Heart right ventricle (tissue), 16 donors: ENCODE data around the gene GHDC. TPM values are rescaled to one million over a fixed set of nuclear protein-coding genes. Genes with fewer than 3 reads are reported as not detected.

Source experiments
- ATAC-seq, 8 donors: fragments of 200-7000 bp; cut with Tn5 transposase; one replicate each; pipeline ENCODE4 v1.9.1; 2020; ENCODE audit warnings: mild to moderate bottlenecking in 8 of 8, moderate library complexity in 8 of 8, moderate number of reproducible peaks in 1 of 8
- DNase-seq, 2 donors: peaks; one replicate each; pipeline ENCODE4 v3.0.0-alpha.2; 2020
- H3K27ac ChIP-seq, 10 donors: fragments of 200-600 bp; sonication (generic) in 2 of 10; one replicate each; pipeline versions ENCODE4 v1.5.0 to v1.8.0; 2020 to 2022; ENCODE audit warnings: mild to moderate bottlenecking in 3 of 10
- H3K27me3 ChIP-seq, 7 donors: fragments of 200-600 bp; one replicate each; pipeline ENCODE4 v1.8.0; 2021 to 2022; ENCODE audit warnings: mild to moderate bottlenecking in 2 of 7
- H3K36me3 ChIP-seq, 9 donors: fragments of 200-600 bp; sonication (generic) in 1 of 9; one replicate each; pipeline versions ENCODE4 v1.5.0 to v1.8.0; 2020 to 2022; ENCODE audit warnings: mild to moderate bottlenecking in 2 of 9
- H3K4me1 ChIP-seq, 9 donors: fragments of 200-600 bp; sonication (generic) in 1 of 9; one replicate each; pipeline versions ENCODE4 v1.5.0 to v1.8.0; 2020 to 2022; ENCODE audit warnings: mild to moderate bottlenecking in 4 of 9
- H3K4me3 ChIP-seq, 10 donors: fragments of 200-600 bp; sonication (generic) in 2 of 10; one replicate each; pipeline versions ENCODE4 v1.5.0 to v1.8.0; 2020 to 2022; ENCODE audit warnings: mild to moderate bottlenecking in 7 of 10, moderate library complexity in 2 of 10
- H3K9me3 ChIP-seq, 11 donors: fragments of 200-600 bp in 10 of 11; sonication (generic) in 2 of 11; one replicate each; pipeline versions ENCODE4 v1.5.0 to v1.8.0; 2013 to 2022; ENCODE audit warnings: mild to moderate bottlenecking in 2 of 11, control low read depth in 1 of 11, moderate library complexity in 1 of 11
- WGBS, 2 donors: extraction: QIAGEN DNeasy Blood & Tissue Kit; methylation state at CpG; one replicate each; pipeline ENCODE4 v1.1.7; 2013; ENCODE audit warnings: inconsistent platforms in 1 of 2; 5-methylcytosine and 5-hydroxymethylcytosine counted together
- intact Hi-C, 10 donors: fragments of 100-400 bp; cut with DNase I; formaldehyde crosslinking; loops; one replicate each; pipeline versions ENCODE4 v1.11.1 to v1.14.2; 2022
- polyA plus RNA-seq, 2 donors: library from polyadenylated mRNA; stranded (reverse); fragments of 200-250 nt; gene quantifications; one replicate each; pipeline ENCODE4 v1.2.3, GENCODE V29; 2013
- total RNA-seq, 10 donors: library from RNA; stranded (reverse); fragmentation: NEBNext Ultra II Directional in 3 of 10; extraction: Animal tissue kit (Norgen Biotek cat#: 25700) in 3 of 10; gene quantifications; one replicate each; pipeline versions ENCODE4 v1.2.1 to v1.2.4, GENCODE V29; 2021 to 2023
- TF ChIP-seq, protein P1 (sequence below), 9 donors: fragments of 200-600 bp; sonication (generic) in 2 of 9; IDR thresholded peaks; one replicate each; pipeline versions ENCODE4 v1.5.0 to v1.8.0; 2021 to 2022; ENCODE audit warnings: antibody characterized with exemption in 9 of 9, mild to moderate bottlenecking in 5 of 9, moderate library complexity in 1 of 9
- donor health status: Arrhythmogenic right ventricular cardiomyopathy.
- donor health status: ischemic (EF 13 %, LVEDD 7.1; RV severe dilation, severe dysfunction).
- donor health status: healthy with polysubstance abuse.
- donor health status: DM: no; HTN: yes; CAD: no.
- donor health status: DM: no; HTN: no; CAD: no.
- donor health status: ischemic (EF 25% LVEDD 6.9; RV normal size, moderate dysfunction).
- donor health status: ischemic (EF 25% LVEDD 5.7; RV mildly dilated, moderate dysfunction).
- donor health status: healthy.
- donor health status: DM: yes; HTN: yes; CAD: no.
- donor health status: Ischemic cardiomyopathy.
- donor health status: ischemic (EF 35%, LVEDD 5.7; RV mildly dilated, moderate dysfunction).
- donor health status: nonischemic (EF 11% LVEDD 7.7; RV severe dilation, severe dysfunction).
- donor health status: DM: yes; HTN: yes; CAD: no.
- donor health status: PGD.
- donor health status: ischemic (EF 29% LVEDD 5.4; RV normal size, mild dysfunction).
- donor health status: nonischemic (EF 23%, LVEDD 6.1; RV moderate dilation, normal function).

GHDC gene
- total and polyA plus RNA-seq, 12 donors, result 4.6 to 11.5 (median 6.5) TPM

DNA sequence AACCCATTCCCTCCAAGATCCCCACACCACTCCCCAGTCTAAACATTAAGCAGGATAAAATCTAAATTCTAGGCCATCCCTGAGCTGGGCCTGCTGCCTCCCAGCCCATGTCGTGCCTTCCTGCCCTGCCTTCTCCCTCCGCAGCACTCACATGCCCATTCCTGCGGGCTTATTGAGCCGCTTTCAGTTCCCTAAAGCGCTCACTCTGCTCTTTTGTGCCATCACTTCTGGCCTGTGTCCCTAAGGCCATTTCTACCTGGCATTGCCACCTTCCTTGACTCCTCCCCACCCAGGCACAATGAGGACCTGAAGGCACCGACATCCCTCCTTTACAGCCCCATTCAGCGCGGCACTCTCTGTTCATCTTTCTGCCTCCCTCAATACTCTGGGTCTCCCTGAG lies 26.5 kb downstream of the GHDC start:
- DNase-seq (no peak), ATAC-seq (no peak)
- intact Hi-C loops, result no loop called here
- Histone ChIP-seq H3K27me3 (no peaks in the 10 kb centered on the region), H3K36me3 (no peaks in the 10 kb centered on the region), H3K27ac (no peak overlapping the region), H3K9me3 (no peaks in the 10 kb centered on the region), H3K4me3 (no peak overlapping the region), H3K4me1 (no peaks in the 10 kb centered on the region)
- TF ChIP-seq, protein P1, sequence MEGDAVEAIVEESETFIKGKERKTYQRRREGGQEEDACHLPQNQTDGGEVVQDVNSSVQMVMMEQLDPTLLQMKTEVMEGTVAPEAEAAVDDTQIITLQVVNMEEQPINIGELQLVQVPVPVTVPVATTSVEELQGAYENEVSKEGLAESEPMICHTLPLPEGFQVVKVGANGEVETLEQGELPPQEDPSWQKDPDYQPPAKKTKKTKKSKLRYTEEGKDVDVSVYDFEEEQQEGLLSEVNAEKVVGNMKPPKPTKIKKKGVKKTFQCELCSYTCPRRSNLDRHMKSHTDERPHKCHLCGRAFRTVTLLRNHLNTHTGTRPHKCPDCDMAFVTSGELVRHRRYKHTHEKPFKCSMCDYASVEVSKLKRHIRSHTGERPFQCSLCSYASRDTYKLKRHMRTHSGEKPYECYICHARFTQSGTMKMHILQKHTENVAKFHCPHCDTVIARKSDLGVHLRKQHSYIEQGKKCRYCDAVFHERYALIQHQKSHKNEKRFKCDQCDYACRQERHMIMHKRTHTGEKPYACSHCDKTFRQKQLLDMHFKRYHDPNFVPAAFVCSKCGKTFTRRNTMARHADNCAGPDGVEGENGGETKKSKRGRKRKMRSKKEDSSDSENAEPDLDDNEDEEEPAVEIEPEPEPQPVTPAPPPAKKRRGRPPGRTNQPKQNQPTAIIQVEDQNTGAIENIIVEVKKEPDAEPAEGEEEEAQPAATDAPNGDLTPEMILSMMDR (IDR thresholded peaks at IDR 0.05), result no peak
- 90% methylated on average over 8 of the region's 8 CpGs for WGBS, 2 donors

GRCh38 chr17:42166196-42166763 lies 28.0 kb downstream of the GHDC start:
- no peak for ATAC-seq

GRCh38 chr17:42165751-42166150 lies 28.5 kb downstream of the GHDC start:
- Histone ChIP-seq H3K27me3 (no peaks in the 10 kb centered on the region), H3K36me3 (no peaks in the 10 kb centered on the region), H3K27ac (no peak overlapping the region), H3K9me3 (no peaks in the 10 kb centered on the region), H3K4me3 (no peak overlapping the region), H3K4me1 (peaks cover 0 to 12% (median 0%) of the 10 kb centered on the region in 9 donors)
- TF ChIP-seq, protein P1 (IDR thresholded peaks at IDR 0.05), result no peak
- DNase-seq (no peak), ATAC-seq (no peak)
- WGBS, 2 donors, result 86 to 89% methylated on average over 6 of the region's 6 CpGs
- intact Hi-C loops, result no loop called here

More at GRCh38 chr17:42166196-42166763, 28.0 kb downstream of the GHDC start:
- 89 to 91% methylated on average over 19 of the region's 19 CpGs for WGBS, 2 donors
- Histone ChIP-seq H3K27me3 (no peaks in the 10 kb centered on the region), H3K4me1 (peaks cover 0 to 10% (median 0%) of the 10 kb centered on the region in 9 donors), H3K27ac (no peak overlapping the region), H3K36me3 (no peaks in the 10 kb centered on the region), H3K9me3 (no peaks in the 10 kb centered on the region), H3K4me3 (no peak overlapping the region)
- TF ChIP-seq, protein P1 (IDR thresholded peaks at IDR 0.05), result no peak
- intact Hi-C loops, result no loop called here
- DNase-seq, result no peak

DNA sequence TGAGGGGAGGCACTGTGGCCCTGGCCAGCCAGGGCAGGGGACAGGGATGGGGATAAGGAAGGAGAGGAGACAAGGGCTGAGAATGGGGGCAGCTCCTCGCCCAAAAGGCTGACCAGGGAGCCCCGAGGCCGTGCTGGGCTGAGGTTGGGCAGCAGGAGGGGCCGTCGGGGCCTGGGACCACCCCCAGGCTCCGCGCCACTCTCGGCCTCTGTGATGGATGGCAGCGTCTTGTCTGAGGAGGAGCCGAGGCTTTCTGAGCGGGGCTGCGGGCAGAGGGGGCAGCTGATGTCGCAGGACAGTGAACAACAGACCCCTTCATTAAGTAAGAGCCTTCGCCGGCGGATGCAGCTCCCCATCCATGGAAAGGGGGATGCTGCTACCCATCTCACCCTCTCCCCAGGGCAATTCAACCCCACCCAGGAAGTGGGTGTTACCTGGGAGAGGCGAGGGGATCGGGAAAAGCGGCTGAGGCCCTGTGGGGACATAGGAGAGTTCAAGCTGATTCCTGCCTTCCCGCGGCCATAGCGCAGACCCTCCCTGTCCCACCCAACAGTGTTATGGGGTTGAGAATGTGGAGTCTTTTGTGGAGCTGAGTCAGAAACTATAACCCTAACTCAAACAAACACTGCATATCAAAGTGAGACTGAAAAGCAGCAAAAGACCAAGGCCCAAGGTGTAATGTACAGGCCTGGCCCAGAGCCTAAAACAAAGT lies 30.4 kb downstream of the GHDC start:
- intact Hi-C loops, result no loop called here
- Histone ChIP-seq H3K9me3 (no peaks in the 10 kb centered on the region), H3K4me3 (no peak overlapping the region), H3K27me3 (no peaks in the 10 kb centered on the region), H3K36me3 (no peaks in the 10 kb centered on the region), H3K27ac (no peak overlapping the region), H3K4me1 (peaks cover 0 to 12% (median 0%) of the 10 kb centered on the region in 9 donors)
- DNase-seq (no peak), ATAC-seq (no peak)
- TF ChIP-seq, protein P1 (IDR thresholded peaks at IDR 0.05), result no peak
- 61 to 67% methylated on average over 22 of the region's 22 CpGs for WGBS, 2 donors
